Measurements from ENCODE around the gene SREBF1.

- TF ChIP-seq CTCF (IDR thresholded peaks at IDR 0.05) (no peak), POLR2A (IDR thresholded peaks at IDR 0.05) (no peak)
Measured at GRCh38 chr17:17801800-17802481, 34.8 kb downstream of the SREBF1 start.
